GM10266 (cell line): ENCODE data around the gene DSTN.

Experiments
- DNase-seq: peaks from one replicate; pipeline ENCODE4 v3.0.0; 2012; ENCODE audit errors: extremely low spot score
- TF ChIP-seq, protein P1 (sequence below): IDR thresholded peaks from 2 replicates; pipeline ENCODE4 v1.5.1; 2012; ENCODE audit warnings: mild to moderate bottlenecking, low read depth; ENCODE audit not compliant: control insufficient read depth, insufficient read depth; ENCODE audit errors: missing control alignments

The DSTN gene

DNA sequence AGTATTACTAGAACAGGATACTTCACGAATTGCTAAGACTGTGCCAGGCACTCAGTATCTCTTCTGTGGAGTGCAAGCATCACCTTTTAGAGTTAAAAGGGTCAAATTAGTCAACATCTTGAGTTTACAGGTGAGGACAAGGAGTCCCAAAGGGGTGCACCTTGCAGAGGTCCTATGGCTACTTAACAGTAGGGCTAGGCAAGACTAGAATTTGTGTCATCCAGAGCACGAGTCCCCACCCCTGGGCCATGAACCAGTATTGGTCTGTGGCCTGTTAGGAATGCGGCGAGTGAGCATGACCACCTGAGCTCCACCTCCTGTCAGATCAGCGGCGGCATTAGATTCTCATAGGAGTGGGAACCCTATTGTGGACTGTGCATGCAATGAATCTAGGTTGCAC, 10.5 kb upstream of the DSTN start:
- DNase-seq: no peak
- TF ChIP-seq, protein P1, sequence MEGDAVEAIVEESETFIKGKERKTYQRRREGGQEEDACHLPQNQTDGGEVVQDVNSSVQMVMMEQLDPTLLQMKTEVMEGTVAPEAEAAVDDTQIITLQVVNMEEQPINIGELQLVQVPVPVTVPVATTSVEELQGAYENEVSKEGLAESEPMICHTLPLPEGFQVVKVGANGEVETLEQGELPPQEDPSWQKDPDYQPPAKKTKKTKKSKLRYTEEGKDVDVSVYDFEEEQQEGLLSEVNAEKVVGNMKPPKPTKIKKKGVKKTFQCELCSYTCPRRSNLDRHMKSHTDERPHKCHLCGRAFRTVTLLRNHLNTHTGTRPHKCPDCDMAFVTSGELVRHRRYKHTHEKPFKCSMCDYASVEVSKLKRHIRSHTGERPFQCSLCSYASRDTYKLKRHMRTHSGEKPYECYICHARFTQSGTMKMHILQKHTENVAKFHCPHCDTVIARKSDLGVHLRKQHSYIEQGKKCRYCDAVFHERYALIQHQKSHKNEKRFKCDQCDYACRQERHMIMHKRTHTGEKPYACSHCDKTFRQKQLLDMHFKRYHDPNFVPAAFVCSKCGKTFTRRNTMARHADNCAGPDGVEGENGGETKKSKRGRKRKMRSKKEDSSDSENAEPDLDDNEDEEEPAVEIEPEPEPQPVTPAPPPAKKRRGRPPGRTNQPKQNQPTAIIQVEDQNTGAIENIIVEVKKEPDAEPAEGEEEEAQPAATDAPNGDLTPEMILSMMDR: no peak

DNA sequence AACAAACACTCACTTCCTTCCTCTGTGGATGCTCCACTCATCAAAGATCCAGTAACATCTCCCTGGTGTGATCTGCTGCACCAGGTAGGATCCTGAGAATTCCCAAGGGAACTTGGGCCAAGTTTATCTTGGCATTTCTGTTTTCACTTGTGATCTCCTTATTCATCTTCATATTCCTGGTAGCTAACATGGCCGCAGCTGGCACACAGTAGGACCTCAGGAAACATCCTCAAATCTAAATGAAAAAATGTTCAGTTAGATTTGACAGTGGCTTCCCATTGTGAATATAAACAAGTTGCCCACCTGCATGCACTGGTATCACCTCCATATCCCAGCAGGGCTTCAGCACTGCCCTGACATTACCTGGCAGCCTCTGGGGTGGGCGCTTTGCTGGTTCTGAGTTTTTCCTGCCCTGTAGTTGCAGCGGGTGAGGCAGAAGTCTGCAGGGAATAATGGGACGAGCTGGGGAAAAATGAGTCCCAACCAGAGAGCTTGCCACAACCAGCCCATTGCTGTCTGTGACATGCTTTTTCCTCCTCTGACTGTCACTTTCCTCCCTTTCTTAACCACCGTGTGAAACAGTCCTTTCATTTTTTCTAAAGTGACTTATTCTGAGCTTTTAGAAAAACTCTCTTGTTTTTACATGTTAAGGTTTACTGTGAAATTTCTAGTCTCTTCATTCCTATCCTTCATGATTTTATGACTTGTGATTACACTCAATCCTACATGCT, 9.4 kb upstream of the DSTN start:
- no peak for DNase-seq
- TF ChIP-seq, protein P1: no peak

DNA sequence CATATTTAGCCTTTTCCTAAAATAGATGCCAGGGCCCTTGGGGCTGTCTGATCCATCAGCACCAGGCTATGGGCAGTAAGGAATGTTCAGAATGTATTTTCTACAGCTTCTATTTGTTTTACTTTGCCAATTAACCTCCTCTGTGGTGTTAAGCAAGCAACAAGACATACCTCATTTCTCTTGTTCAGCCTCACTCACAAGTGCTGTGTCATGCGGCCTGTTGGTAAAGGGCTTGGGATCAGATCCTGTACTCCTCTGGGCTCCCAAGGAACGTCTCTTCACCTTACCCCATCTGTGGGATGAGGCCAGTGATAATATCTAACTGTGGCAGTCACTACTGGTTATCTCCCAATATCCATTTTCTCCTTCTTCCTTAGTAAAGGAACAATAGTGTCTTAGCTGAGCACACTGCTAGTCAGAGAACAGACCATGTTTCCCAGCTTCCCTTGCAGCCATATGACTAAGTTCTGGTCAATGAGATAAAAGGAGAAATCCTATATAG, 7.0 kb upstream of the DSTN start:
- TF ChIP-seq, protein P1: no peak
- DNase-seq: no peak

DNA sequence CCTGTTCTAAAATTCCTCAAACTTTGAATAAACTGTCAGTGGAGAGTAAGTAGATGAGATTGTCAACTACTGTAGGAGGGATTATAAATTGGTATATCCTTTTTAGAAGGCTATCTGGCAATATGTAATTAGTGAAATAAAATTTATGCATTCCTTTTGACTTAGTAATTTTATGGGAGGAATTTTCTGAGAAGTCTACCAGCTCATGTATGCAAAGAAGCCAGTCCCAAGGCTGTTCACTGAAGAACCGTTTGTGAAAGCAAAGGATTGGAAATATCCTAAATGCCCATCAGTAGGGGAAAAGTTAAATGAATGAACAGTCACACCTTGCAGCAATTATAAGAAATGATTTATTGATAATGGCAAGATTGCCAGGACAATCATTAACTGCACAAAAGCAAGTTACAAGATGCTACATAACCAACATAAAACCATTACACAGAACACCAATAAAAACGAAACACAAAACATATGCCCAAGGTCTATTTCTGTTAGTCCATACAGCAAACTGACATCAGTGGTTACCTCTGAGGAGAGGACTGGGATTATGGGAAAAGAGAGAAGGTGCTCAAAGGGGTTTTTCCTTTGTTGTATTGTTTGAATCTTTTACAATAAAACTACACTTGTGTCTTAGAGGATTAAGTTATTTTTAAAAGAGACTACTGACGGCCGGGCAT, 4.6 kb upstream of the DSTN start:
- TF ChIP-seq, protein P1: no peak
- DNase-seq: no peak

DNA sequence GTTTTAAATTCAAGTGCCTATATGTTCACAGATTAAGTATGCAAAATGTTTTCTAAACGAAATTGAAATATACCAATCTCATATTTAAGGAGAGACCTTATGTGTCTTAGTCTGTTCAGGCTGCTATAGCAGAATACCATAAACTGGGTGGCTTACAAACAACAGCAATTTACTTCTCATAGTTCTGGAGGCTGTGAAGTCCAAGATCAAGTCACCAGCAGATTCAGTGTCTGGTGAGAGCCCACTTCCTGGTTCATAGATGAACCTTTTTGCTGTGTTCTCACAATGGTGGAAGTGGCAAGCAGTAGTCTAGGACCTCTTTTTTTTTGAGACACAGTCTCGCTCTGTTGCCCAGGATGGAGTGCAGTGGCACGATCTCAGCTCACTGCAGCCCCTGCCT, 3.5 kb upstream of the DSTN start:
- DNase-seq: no peak

DNA sequence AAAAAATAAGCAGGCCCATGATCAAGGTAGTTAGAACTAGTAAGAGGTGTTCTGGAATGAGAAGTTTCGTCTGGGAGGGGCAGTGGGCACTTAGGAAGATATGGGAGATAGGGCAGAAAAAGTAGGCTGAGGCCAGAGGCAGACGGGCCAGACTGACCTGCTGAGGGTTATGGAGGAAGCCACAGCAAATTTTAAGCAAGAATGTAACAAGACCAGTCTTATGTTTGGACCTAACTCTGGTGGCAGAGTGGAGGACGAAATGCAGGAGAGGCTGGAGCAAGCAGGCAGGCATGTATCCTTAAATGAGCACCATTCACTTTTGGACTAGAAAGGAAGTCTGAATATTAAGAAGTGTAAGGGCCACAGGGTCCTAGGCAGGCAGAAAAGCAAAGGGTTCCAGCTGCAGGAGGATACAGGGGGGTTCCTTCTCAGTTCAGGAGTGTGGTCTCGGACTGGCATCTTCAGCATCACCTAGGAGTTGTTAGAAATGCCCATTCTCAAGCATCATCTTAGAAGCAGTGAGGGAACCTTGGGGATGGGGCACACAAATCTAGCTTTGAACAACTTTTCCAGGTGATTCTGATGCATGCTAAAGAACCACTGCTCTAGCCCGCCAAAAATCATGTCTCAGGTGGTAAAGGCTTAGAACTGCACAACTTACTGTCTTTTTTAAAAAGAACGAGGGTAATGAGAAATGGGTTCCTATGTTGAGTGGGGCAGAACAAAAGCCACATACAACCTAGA, 1.7 kb upstream of the DSTN start:
- no peak for DNase-seq
- TF ChIP-seq, protein P1: no peak

More for the DNA sequence above, 3.5 kb upstream of the DSTN start:
- TF ChIP-seq, protein P1: no peak
